Esophagus squamous epithelium (tissue), 5 donors: ENCODE data around the gene CAMTA1. TPM values are rescaled to one million over a fixed set of nuclear protein-coding genes. Genes with fewer than 3 reads are reported as not detected.

ENCODE experiments used
- DNase-seq: peaks from one replicate; lab custom pipeline; 2025; lab: John Stamatoyannopoulos, UW
- H3K27ac ChIP-seq, 4 donors: fragments of 200-600 bp; sonication (generic); one replicate each; pipeline ENCODE4 v1.5.1; 2016 to 2019; ENCODE audit warnings: mild to moderate bottlenecking in 1 of 4
- H3K27me3 ChIP-seq, 4 donors: fragments of 200-600 bp; sonication (generic); 1 replicate in 3 of 4; 2 replicates in 1 of 4; pipeline versions ENCODE4 v1.5.1 to v1.6.0; 2017 to 2021; ENCODE audit warnings: antibody characterized with exemption in 1 of 4
- H3K36me3 ChIP-seq, 3 donors: fragments of 200-600 bp; sonication (generic); one replicate each; pipeline ENCODE4 v1.5.1; 2016 to 2019
- H3K4me1 ChIP-seq, 3 donors: fragments of 200-600 bp; sonication (generic); one replicate each; pipeline ENCODE4 v1.5.1; 2017 to 2019
- H3K4me3 ChIP-seq, 4 donors: fragments of 200-600 bp; sonication (generic); 1 replicate in 3 of 4; 2 replicates in 1 of 4; pipeline ENCODE4 v1.5.1; 2016 to 2019; ENCODE audit warnings: mild to moderate bottlenecking in 2 of 4, moderate library complexity in 1 of 4
- H3K9me3 ChIP-seq, 3 donors: fragments of 200-600 bp; sonication (generic); one replicate each; pipeline ENCODE4 v1.5.1; 2016 to 2019
- POLR2A ChIP-seq, 4 donors: fragments of 450-650 bp; IDR thresholded peaks; one replicate each; pipeline ENCODE4 v1.6.1; 2017; ENCODE audit warnings: antibody characterized with exemption in 4 of 4, mild to moderate bottlenecking in 4 of 4, moderate library complexity in 3 of 4
- WGBS, 2 donors: methylation state at CpG; one replicate each; pipeline ENCODE4 v1.1.5; 2018; 5-methylcytosine and 5-hydroxymethylcytosine counted together
- intact Hi-C: fragments of 100-400 bp; cut with DNase I; formaldehyde crosslinking; loops from one replicate; pipeline ENCODE4 v1.15.0; 2022
- total RNA-seq, 4 donors: library from RNA; depleted of rRNA; stranded (reverse); fragments of >200 nt; gene quantifications; one replicate each; pipeline ENCODE4 v1.1.0, GENCODE V29; 2016
- TF ChIP-seq, protein P1 (sequence below), 6 experiments: fragments of 450-650 bp in 4 of 6; fragments of 200-600 bp in 2 of 6; sonication (generic) in 2 of 6; IDR thresholded peaks; one replicate each; pipeline ENCODE4 v1.5.1; 2016 to 2019; ENCODE audit warnings: antibody characterized with exemption in 6 of 6, mild to moderate bottlenecking in 4 of 6, moderate library complexity in 4 of 6
- donor health status: DM: yes; HTN: yes; CAD: no.

CAMTA1 gene
- total RNA-seq, 4 donors from 2014 or later, result 31.3 to 77.4 (median 45.9) TPM

DNA sequence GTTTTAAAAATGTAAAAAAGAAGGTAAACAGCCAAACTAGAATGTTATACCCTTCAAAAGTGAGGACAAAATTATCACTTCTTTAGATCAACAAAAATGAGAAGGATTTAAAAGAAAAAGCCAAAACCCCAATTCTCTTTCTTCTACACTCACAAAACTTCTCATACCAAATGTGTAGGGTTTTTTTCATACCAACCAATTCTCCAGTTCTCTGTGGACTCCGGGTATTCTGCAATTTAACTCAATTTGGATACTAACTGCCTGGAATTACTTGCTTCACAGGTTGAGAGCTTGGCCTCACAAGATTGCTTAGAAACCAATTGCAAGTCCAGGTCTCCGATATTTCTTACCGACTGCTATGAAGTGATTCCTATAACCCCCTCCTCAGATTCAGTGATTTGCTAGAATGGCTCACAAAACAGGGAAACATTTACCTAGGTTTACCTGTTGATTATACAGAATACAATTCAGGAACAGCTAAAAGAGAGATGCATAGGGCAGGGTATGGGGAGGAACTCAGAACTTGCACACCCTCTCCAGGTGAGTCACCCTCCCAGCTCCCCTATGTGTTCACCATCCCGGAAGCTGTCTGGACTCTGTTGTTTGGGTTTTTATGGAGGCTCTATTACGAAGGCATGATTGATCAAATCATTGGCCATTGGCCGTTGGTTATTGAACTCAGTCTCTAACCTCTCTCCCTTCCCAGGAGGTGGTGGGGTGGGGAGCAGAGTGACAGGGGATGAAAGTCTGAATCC lies 67.1 kb downstream of the CAMTA1 start:
- no peaks in the 10 kb centered on the region for H3K9me3 ChIP-seq
- H3K4me3 ChIP-seq, result no peak overlapping the region
- intact Hi-C loops, result no loop called here
- no peak for DNase-seq
- peaks cover 0 to 47% (median 0%) of the 10 kb centered on the region in 3 donors for H3K36me3 ChIP-seq
- H3K27me3 ChIP-seq, result no peaks in the 10 kb centered on the region
- 96 to 100% methylated on average over 5 to 6 of the region's 6 CpGs for WGBS, 2 donors
- H3K27ac ChIP-seq, result no peak overlapping the region
- no peaks in the 10 kb centered on the region for H3K4me1 ChIP-seq
- TF ChIP-seq, protein P1, sequence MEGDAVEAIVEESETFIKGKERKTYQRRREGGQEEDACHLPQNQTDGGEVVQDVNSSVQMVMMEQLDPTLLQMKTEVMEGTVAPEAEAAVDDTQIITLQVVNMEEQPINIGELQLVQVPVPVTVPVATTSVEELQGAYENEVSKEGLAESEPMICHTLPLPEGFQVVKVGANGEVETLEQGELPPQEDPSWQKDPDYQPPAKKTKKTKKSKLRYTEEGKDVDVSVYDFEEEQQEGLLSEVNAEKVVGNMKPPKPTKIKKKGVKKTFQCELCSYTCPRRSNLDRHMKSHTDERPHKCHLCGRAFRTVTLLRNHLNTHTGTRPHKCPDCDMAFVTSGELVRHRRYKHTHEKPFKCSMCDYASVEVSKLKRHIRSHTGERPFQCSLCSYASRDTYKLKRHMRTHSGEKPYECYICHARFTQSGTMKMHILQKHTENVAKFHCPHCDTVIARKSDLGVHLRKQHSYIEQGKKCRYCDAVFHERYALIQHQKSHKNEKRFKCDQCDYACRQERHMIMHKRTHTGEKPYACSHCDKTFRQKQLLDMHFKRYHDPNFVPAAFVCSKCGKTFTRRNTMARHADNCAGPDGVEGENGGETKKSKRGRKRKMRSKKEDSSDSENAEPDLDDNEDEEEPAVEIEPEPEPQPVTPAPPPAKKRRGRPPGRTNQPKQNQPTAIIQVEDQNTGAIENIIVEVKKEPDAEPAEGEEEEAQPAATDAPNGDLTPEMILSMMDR (IDR thresholded peaks at IDR 0.05), result no peak
- TF ChIP-seq POLR2A (IDR thresholded peaks at IDR 0.05), result no peak

DNA sequence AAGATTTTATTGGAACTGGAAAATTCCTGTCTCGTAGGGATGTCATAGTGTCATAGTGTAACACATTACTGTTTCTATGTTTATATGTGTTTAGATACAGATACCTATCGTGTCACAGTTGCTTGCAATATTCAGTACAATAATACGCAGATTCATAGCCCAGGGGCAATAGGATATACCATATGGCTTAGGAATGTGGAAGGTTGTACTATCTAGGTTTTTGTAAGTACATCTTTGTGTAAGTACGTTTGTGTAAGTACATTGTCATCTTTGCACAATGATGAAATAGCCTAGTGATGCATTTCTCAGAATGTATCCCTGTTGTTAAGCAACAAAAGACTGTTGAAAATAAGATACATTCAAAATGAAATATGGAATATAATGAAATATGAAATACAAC lies 68.9 kb downstream of the CAMTA1 start:
- Histone ChIP-seq H3K27me3 (no peaks in the 10 kb centered on the region), H3K36me3 (peaks cover 0 to 40% (median 0%) of the 10 kb centered on the region in 3 donors), H3K4me3 (no peak overlapping the region), H3K9me3 (no peaks in the 10 kb centered on the region), H3K27ac (no peak overlapping the region), H3K4me1 (no peaks in the 10 kb centered on the region)
- no peak for DNase-seq
- TF ChIP-seq POLR2A (IDR thresholded peaks at IDR 0.05), result no peak
- TF ChIP-seq, protein P1 (IDR thresholded peaks at IDR 0.05), result no peak
- 82 to 88% methylated on average over 4 of the region's 4 CpGs for WGBS, 2 donors
- intact Hi-C loops, result no loop called here

DNA sequence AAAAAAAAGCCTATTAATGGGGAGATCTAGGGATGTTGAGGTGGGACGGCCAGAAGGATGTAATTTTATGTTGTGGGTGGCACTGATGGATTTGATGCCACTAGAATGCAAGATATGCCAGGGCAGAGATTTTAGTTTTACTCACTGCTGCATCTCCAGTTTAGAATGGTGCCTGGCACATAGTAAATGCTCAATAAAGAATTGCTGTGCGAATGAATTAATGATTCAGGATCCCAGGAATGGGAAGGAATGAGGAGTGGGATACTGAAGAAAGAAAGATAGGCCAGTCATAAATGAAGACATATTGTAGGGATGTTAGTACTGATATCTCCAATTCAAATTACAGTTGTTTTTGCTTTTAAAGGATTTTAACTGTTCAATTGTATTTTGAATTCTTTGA lies 72.6 kb downstream of the CAMTA1 start:
- 87 to 89% methylated on average over 2 of the region's 2 CpGs for WGBS, 2 donors
- Histone ChIP-seq H3K4me3 (no peak overlapping the region), H3K4me1 (peaks cover 0 to 15% (median 10%) of the 10 kb centered on the region in 3 donors), H3K27ac (no peak overlapping the region), H3K27me3 (no peaks in the 10 kb centered on the region), H3K9me3 (no peaks in the 10 kb centered on the region), H3K36me3 (peaks cover 0 to 32% (median 0%) of the 10 kb centered on the region in 3 donors)
- TF ChIP-seq POLR2A (IDR thresholded peaks at IDR 0.05), result no peak
- no peak for DNase-seq
- intact Hi-C loops, result no loop called here

DNA sequence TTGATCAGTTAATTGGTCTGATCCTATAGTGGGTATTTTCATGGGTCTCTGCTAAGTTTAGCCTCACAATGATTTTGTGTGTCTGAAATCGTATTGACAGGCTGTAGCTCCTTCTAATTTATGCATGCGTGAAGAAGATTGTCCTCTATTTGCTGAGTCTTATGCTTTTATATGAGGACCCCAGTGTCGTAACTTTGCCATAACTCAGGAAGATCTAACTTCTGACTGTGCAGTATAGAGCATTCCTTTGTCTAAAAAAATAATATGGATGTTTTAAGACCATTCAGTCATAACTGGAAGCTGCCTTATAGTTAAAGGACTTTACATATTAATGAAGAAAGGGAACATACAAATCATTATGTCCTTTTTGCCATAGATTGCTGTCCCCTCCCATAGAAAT lies 73.3 kb downstream of the CAMTA1 start:
- intact Hi-C loops, result no loop called here
- Histone ChIP-seq H3K27ac (no peak overlapping the region), H3K4me1 (peaks cover 0 to 15% (median 10%) of the 10 kb centered on the region in 3 donors), H3K9me3 (no peaks in the 10 kb centered on the region), H3K27me3 (no peaks in the 10 kb centered on the region), H3K36me3 (peaks cover 0 to 24% (median 0%) of the 10 kb centered on the region in 3 donors), H3K4me3 (no peak overlapping the region)
- DNase-seq, result no peak
- TF ChIP-seq, protein P1 (IDR thresholded peaks at IDR 0.05), result no peak
- TF ChIP-seq POLR2A (IDR thresholded peaks at IDR 0.05), result no peak
- WGBS, 2 donors, result 94 to 95% methylated on average over 3 of the region's 3 CpGs

DNA sequence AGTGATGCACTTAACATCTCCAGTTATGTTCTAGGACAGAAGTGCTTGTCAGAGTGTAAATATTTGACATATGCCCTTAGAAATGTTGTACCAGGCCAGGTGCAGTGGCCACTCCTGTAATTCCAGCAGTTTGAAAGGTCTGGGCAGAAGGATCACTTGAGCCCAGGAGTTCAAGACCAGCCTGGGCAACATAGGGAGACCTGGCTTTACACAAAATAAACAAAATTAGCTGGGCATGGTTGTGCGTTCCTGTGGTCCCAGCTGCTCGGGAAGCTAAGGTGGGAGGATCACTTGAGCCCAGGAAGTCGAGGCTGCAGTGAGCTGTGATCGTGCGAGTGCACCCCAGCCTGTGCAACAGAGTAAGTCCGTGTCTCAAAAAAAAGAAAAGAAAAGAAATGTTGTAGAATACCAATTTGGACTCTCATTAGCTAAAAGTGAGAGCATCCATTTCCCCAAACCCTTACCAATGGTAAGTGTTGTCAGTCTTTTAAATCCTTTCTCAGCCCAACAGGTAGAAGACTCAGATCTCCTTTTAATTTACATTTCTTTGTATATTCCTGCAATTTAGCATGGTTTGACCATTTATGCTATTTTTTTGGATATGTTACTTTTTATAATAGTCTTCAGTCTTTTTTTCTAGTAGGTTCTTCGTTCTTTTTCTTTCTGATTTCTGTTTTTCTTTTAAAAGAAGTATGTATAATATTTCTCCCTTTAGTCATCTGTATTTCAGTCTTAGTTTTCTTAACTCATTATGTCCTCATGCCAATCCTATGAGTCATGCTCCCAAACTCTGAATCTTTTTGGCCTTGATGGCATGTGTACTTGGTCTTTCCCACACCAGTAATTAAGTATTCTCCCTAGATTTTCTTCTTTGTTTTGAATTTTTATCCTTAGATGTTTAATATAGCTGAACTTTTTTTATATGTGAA lies 74.4 kb downstream of the CAMTA1 start:
- intact Hi-C loops, result no loop called here
- Histone ChIP-seq H3K9me3 (no peaks in the 10 kb centered on the region), H3K36me3 (peaks cover 0 to 14% (median 0%) of the 10 kb centered on the region in 3 donors), H3K27me3 (no peaks in the 10 kb centered on the region), H3K4me1 (peaks cover 0 to 20% (median 10%) of the 10 kb centered on the region in 3 donors), H3K4me3 (no peak overlapping the region), H3K27ac (peak overlapping the region in 2 of 4 donors; percentile 40 to 56)
- TF ChIP-seq POLR2A (IDR thresholded peaks at IDR 0.05), result no peak
- TF ChIP-seq, protein P1 (IDR thresholded peaks at IDR 0.05), result no peak
- WGBS, 2 donors, result 65 to 67% methylated on average over 7 of the region's 7 CpGs
- no peak for DNase-seq
